ENCODE measurements around the gene SCT.
"Not testable (repeated sequence)": the region's sequence is repeated elsewhere in the genome, so short reads cannot be mapped to it uniquely, and the experiment has no call there.

Gene SCT

DNA sequence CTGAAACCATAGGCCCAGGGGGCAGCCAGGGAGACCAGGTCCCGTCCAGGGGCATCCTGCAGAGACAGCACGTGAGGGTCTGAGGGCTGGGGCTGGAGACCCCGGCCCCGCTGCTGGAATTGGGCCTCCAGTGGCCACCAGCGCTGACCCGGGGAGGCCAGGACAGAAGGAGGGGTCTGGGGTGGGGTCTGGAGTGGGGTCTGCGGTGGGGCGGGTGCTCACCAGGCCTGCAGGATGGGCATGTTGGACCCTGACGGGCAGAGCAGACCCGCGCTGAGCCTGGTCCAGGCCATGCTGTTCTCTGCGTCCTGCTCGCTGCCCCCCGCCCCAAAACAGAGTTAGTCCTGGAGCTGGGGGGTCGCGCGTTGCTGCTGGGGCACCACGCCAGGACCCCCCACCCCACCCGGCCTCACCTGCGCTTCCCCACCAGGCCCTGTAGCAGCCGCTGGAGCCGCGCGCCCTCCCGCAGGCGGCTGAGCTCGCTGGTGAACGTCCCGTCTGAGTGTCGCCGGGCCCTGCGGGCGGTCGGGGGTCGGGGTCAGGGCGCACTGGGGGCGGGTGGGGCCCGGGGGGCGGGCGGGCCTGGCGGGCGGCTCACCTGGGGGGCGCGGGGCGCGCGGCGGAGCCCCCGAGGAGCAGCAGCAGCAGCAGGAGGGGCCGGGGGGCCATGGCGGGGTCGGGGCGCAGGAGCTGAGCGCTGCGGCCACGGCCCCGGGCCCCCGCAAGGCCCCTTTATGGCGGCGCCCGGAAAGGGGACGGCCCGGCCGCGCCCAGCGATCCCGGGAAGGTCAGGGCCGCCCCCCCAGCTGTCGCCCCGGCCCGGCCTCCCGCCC, at the start of gene SCT:
Gene SCT (minus strand): TSS at position 707 of the 833 bp plus-strand sequence. CDS start 38 bp downstream, at position 669.
- no peak for DNase-seq

DNA sequence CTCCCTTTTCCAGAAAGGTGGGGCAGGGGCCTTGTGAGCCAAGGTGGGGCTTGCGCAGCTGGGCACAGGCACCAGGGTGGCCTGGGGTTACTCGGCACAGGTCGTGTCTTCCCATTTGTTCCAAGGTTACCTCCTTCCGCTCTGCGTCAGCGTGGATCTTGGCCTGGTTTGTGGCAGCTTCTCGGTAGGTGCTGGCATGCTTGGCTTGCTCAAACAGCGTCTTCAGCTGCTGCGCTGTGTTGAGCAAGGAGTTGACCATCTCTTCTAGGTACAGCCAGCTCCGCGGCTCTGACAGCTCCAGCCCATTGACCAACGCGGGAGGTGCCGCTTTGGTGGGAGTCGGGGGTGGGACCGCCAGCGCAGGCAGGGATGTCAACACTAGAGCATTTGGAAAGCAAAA, 47.4 kb upstream of the SCT start:
- no peak for DNase-seq

- no peak for DNase-seq
Measured at GRCh38 chr11:673866-674265, 46.9 kb upstream of the SCT start.

DNA sequence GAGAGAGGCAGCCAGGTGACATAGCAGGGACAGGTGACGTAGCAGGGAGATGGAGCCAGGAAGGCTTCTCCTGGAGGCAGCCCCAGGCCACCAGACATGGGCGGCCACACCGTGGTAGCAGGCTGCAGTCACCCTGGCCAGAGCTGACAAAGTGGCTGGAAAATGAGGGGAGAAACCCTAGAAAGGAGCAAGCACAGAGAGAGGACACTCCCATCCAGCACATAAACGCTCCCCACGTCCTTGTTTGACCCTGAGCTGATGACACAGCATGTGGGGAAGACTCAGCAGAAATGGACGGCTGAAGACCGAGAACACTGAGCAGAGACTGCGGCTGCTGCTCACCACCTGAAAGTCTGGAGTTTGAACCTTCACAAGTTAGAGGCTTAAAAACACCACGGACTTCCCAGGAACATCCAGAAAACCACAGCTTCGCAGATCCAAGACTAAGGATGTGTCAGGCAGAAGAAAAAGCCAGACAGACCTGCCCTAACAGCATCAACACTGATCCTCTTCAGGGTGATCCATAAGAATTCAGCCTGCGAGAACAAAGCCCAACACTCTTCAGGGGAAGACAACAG, 38.8 kb upstream of the SCT start:
- no peak for DNase-seq

- DNase-seq = no peak
Measured at GRCh38 chr11:665062-665703, 38.2 kb upstream of the SCT start.

- DNase-seq = no peak
Measured at GRCh38 chr11:662689-663274, 35.8 kb upstream of the SCT start.

GRCh38 chr11:660681-661444, 33.9 kb upstream of the SCT start:
- no peak for DNase-seq

- no peak for DNase-seq
Measured at GRCh38 chr11:660281-660680, 33.3 kb upstream of the SCT start.

GRCh38 chr11:659532-660085, 32.6 kb upstream of the SCT start:
- DNase-seq = no peak

GRCh38 chr11:657691-658126, 30.7 kb upstream of the SCT start:
- no peak for DNase-seq

GRCh38 chr11:656866-657265, 29.9 kb upstream of the SCT start:
- DNase-seq = no peak

DNA sequence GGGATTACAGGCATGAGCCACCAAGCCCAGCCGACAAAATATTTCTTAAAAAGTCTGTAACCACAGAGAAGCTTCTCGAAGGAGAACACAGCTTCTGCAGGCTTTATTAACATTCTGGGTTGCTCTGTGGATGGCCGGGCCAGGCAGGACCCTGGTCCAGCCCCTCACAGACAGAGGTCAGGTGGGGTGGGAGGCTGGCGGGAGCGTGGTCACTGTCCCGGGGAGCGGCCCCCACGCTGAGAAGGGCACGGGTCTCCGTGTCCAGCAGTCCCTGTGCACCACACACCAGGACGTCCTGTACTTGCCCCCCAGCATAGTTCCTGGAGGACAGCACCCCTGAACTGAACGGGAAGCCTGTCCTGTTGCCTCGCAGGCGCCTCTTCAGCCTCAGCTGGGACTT, 29.4 kb upstream of the SCT start:
- DNase-seq = no peak

- DNase-seq = no peak
Measured at GRCh38 chr11:655036-655726, 28.2 kb upstream of the SCT start.

- not testable (repeated sequence) for DNase-seq
Measured at GRCh38 chr11:654444-654843, 27.5 kb upstream of the SCT start.

DNA sequence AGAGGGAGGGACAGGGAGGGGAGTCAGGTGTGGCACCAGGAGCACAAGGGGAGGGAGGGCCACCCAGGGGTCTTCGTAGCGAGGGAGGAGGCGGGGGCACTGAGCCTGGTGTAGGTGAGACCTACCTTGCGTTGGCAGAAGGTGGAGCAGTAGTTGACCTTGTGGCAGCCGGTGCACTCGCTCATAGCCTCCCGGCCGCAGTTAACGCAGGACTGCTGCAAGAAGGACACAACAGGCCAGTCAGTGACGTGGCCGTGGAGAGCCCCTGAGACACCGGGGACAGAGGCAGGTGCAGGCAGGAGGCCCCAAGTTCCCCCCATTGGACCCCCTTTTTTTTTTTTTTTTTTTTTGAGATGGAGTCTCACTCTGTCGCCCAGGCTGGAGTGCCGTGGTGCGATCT, 26.9 kb upstream of the SCT start:
- DNase-seq = no peak

DNA sequence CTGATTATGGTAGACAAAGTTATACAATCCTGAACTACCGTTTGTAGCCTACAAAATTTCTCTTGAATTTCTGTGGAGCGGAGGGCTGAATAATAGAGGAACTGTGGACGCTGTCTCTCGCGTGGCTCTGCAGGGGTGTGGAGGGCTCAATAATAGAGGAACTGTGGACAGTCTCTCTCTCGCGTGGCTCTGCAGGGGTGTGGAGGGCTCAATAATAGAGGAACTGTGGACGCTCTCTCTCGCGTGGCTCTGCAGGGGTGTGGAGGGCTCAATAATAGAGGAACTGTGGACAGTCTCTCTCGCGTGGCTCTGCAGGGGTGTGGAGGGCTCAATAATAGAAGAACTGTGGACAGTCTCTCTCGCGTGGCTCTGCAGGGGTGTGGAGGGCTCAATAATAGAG, 26.2 kb upstream of the SCT start:
- not testable (repeated sequence) for DNase-seq

DNA sequence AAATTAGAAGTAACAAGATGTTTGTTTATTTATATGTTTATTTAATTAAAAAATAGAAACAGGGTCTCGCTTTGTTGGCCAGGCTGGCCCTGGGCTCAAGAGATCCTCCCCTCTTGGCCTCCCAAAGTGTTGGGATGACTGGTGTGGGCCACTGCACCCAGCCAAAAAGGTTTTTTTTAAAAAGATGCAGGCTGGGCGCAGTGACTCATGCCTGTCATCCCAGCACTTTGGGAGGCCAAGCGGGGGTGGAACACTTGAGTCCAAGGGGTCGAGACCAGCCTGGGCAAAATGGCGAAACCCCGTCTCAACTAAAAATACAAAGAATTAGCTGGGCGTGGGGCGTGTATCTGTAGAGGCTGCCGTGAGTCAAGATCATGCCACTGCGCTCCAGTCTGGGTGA, 23.5 kb upstream of the SCT start:
- DNase-seq = no peak

GRCh38 chr11:647672-648158, 20.7 kb upstream of the SCT start:
- DNase-seq = not testable (repeated sequence)

DNA sequence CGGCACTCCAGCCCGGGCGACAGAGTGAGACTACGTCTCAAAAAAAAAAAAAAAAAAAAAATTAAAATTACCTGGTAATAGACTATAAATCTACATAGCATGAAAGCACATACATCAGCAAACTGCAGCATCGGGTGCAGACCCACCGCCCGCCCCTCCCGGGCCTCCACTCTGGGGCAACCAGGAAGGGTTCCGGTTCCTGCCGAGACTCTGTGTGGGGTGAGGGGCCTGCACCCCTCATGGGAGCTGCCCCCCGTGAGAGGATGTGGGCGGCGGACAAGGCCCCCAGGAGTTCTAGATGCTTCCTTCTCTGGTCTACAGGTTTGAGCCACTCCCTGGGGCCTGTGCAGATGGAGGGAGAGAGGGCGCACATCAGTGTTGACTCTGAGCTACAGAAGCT, 19.2 kb upstream of the SCT start:
- no peak for DNase-seq

DNA sequence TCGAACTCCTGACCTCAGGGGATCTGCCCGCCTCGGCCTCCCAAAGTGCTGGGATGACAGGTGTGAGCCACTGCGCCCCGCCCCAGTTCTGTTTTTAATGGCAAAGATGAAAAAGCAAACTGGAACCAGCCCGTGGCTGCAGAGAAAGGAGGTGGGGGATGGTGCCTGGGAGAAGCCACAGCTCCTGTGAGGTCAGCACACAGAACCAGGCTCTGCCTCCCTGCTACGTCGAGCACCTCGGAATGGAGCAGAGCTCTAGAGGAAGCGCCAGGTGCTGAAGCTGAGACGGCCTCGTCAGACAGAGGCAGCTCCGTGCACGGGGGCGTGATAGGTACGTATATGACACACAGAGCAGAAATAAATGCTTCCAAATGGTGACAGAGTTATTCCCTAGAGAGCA, 18.6 kb upstream of the SCT start:
- DNase-seq = no peak

- DNase-seq = no peak
Measured at GRCh38 chr11:643849-644738, 17.1 kb upstream of the SCT start.
